IMR-90 (cell line): ENCODE data around the gene CYREN. TPM values are rescaled to one million over a fixed set of nuclear protein-coding genes. Genes with fewer than 3 reads are reported as not detected.

ENCODE experiments used
- ATAC-seq: fragments of 200-7000 bp; cut with Tn5 transposase; 2 replicates; pipeline ENCODE4 v1.9.1; 2020; ENCODE audit warnings: low read depth, mild to moderate bottlenecking, moderate library complexity
- BruUV-seq: library from RNA; stranded (reverse); fragments of 400-500 nt; replicated peaks from 2 replicates; lab custom pipeline; 2021; lab: Mats Ljungman, UMichigan
- CTCF ChIA-PET: fragments of 300-600 bp; formaldehyde crosslinking; extraction: SDS; loops from one replicate; lab custom pipeline; 2021; ENCODE audit warnings: antibody characterized with exemption; lab: Yijun Ruan, JAX
- POLR2A ChIA-PET: fragments of 300-600 bp; sonication (Branson Sonifier 250); formaldehyde crosslinking; loops from one replicate; lab custom pipeline; 2022; ENCODE audit warnings: antibody characterized with exemption; ENCODE audit not compliant: unreplicated experiment; lab: Charles Lee
- DNase-seq: peaks from one replicate; pipeline ENCODE4 v3.0.0; 2013
- H2AFZ ChIP-seq: replicated peaks from 2 replicates; pipeline ENCODE3; 2013; ENCODE audit warnings: low read length, mild to moderate bottlenecking; ENCODE audit not compliant: poor library complexity
- H2AK5ac ChIP-seq: 2 replicates; pipeline ENCODE4 v1.6.1; 2013; ENCODE audit warnings: low read depth, low read length, inconsistent platforms
- H2AK9ac ChIP-seq: replicated peaks from 2 replicates; pipeline ENCODE3; 2013; ENCODE audit warnings: mild to moderate bottlenecking, low read depth, low read length, moderate library complexity; ENCODE audit not compliant: poor library complexity
- H2BK120ac ChIP-seq: 2 replicates; pipeline ENCODE4 v1.6.1; 2013; ENCODE audit warnings: low read depth, low read length, inconsistent platforms
- H2BK15ac ChIP-seq: 3 replicates; pipeline ENCODE4 v1.6.1; 2013; ENCODE audit warnings: low read depth, low read length, inconsistent platforms
- H2BK20ac ChIP-seq: 2 replicates; pipeline ENCODE4 v1.6.1; 2013; ENCODE audit warnings: low read depth, mild to moderate bottlenecking, inconsistent platforms, low read length, moderate library complexity
- H2BK5ac ChIP-seq: 2 replicates; pipeline ENCODE4 v1.6.1; 2013; ENCODE audit warnings: mild to moderate bottlenecking, low read depth, low read length, inconsistent platforms; ENCODE audit not compliant: poor library complexity, severe bottlenecking
- H3K14ac ChIP-seq: replicated peaks from 2 replicates; pipeline ENCODE4 v1.6.1; 2013; ENCODE audit warnings: low read depth, low read length, inconsistent platforms
- H3K18ac ChIP-seq: 2 replicates; pipeline ENCODE4 v1.6.1; 2013; ENCODE audit warnings: low read depth, low read length, control low read depth
- H3K23ac ChIP-seq: 2 replicates; pipeline ENCODE4 v1.6.1; 2013; ENCODE audit warnings: low read depth, low read length, inconsistent platforms
- H3K27ac ChIP-seq: 2 replicates; pipeline ENCODE4 v1.5.1; 2013; ENCODE audit warnings: mild to moderate bottlenecking, control low read depth, low read length; ENCODE audit not compliant: insufficient read depth
- H3K27me3 ChIP-seq: 2 replicates; pipeline ENCODE4 v1.6.1; 2013; ENCODE audit warnings: low read length; ENCODE audit not compliant: control insufficient read depth, insufficient read depth
- H3K36me3 ChIP-seq: 2 replicates; pipeline ENCODE4 v1.6.1; 2013; ENCODE audit warnings: low read length, mixed read lengths; ENCODE audit not compliant: control insufficient read depth, insufficient read depth
- H3K4ac ChIP-seq: 2 replicates; pipeline ENCODE4 v1.6.1; 2013; ENCODE audit warnings: low read depth, low read length, inconsistent platforms
- H3K4me1 ChIP-seq: 2 replicates; pipeline ENCODE4 v1.6.1; 2013; ENCODE audit warnings: low read length, mixed read lengths; ENCODE audit not compliant: control insufficient read depth, insufficient read depth
- H3K4me2 ChIP-seq: 2 replicates; pipeline ENCODE4 v1.6.1; 2013; ENCODE audit warnings: low read depth, mild to moderate bottlenecking, control low read depth, low read length, moderate library complexity
- H3K4me3 ChIP-seq: 2 replicates; pipeline ENCODE4 v1.5.1; 2013; ENCODE audit warnings: low read depth, mild to moderate bottlenecking, control low read depth, low read length, moderate library complexity; ENCODE audit not compliant: insufficient read depth
- H3K56ac ChIP-seq: 2 replicates; pipeline ENCODE4 v1.6.1; 2013; ENCODE audit warnings: low read length, inconsistent platforms; ENCODE audit not compliant: insufficient read depth; ENCODE audit errors: extremely low read depth
- H3K79me1 ChIP-seq, 2 experiments: 2 replicates each; pipeline ENCODE4 v1.6.1; 2013; ENCODE audit warnings: low read length in 2 of 2, inconsistent platforms in 1 of 2, low read depth in 1 of 2
- H3K9ac ChIP-seq: 2 replicates; pipeline ENCODE4 v1.6.1; 2013; ENCODE audit warnings: low read depth, low read length, control low read depth
- H3K9me1 ChIP-seq: 2 replicates; pipeline ENCODE4 v1.6.1; 2013; ENCODE audit warnings: low read length, inconsistent platforms; ENCODE audit not compliant: insufficient read depth
- H3K9me3 ChIP-seq: 2 replicates; pipeline ENCODE4 v1.6.1; 2013; ENCODE audit warnings: low read length; ENCODE audit not compliant: control insufficient read depth, insufficient read depth
- H4K20me1 ChIP-seq: 2 replicates; pipeline ENCODE4 v1.6.1; 2013; ENCODE audit warnings: low read length, inconsistent platforms; ENCODE audit not compliant: insufficient read depth
- H4K5ac ChIP-seq: 2 replicates; pipeline ENCODE4 v1.6.1; 2013; ENCODE audit warnings: mild to moderate bottlenecking, low read depth, low read length, control low read depth
- H4K8ac ChIP-seq, 2 experiments: 2 replicates each; pipeline ENCODE4 v1.6.1; 2013; ENCODE audit warnings: low read depth in 2 of 2, low read length in 2 of 2, control low read depth in 1 of 2, inconsistent platforms in 1 of 2
- H4K91ac ChIP-seq: 2 replicates; pipeline ENCODE4 v1.6.1; 2013; ENCODE audit warnings: low read depth, low read length, inconsistent platforms; ENCODE audit not compliant: insufficient read depth
- CHD1 ChIP-seq: IDR thresholded peaks from 2 replicates; pipeline ENCODE4 v1.6.1; 2012; ENCODE audit warnings: low read depth, low read length, improper control_type of control experiment
- CTCF ChIP-seq: conservative IDR thresholded peaks from 2 replicates; pipeline ENCODE4 v1.5.1; 2012; ENCODE audit warnings: mild to moderate bottlenecking, low read depth, low read length, improper control_type of control experiment
- ELK1 ChIP-seq: fragments of 150-350 bp; IDR thresholded peaks from 2 replicates; pipeline ENCODE4 v1.6.1; 2016; ENCODE audit warnings: low read depth, mild to moderate bottlenecking, low read length, moderate library complexity, borderline replicate concordance
- MAFK ChIP-seq: IDR thresholded peaks from 2 replicates; pipeline ENCODE4 v1.6.1; 2012; ENCODE audit warnings: low read depth, low read length, improper control_type of control experiment
- NFE2L2 ChIP-seq: fragments of 150-350 bp; IDR thresholded peaks from 2 replicates; pipeline ENCODE4 v1.6.1; 2016; ENCODE audit warnings: low read depth, mild to moderate bottlenecking, low read length
- POLR2A ChIP-seq: IDR thresholded peaks from 2 replicates; pipeline ENCODE4 v1.6.1; 2012; ENCODE audit warnings: mild to moderate bottlenecking, low read depth, low read length
- SMC3 ChIP-seq: fragments of 150-350 bp; IDR thresholded peaks from 2 replicates; pipeline ENCODE4 v1.6.1; 2016; ENCODE audit warnings: low read depth, mild to moderate bottlenecking, antibody characterized with exemption, low read length, moderate library complexity
- USF2 ChIP-seq: fragments of 150-350 bp; IDR thresholded peaks from 2 replicates; pipeline ENCODE4 v1.6.1; 2017; ENCODE audit warnings: mild to moderate bottlenecking, antibody characterized with exemption, low read length, low read depth
- WGBS, 2 experiments: methylation state at CpG; one replicate each; pipeline versions ENCODE4 v1.1.5 to v1.1.7; 2013; ENCODE audit warnings: missing lambda C conversion rate in 2 of 2; ENCODE audit not compliant: insufficient read length in 1 of 2; ENCODE audit errors: extremely low coverage in 2 of 2; 5-methylcytosine and 5-hydroxymethylcytosine counted together
- dilution Hi-C: fragments of 300-500 bp; cut with HindIII; formaldehyde crosslinking; loops from one replicate; pipeline ENCODE4 v1.14.3; 2018; ENCODE audit warnings: low sequenced_read_pairs; ENCODE audit not compliant: unreplicated experiment
- in situ Hi-C: fragments of 300-500 bp; cut with MboI; formaldehyde crosslinking; loops from 3 replicates; pipeline ENCODE4 v1.14.3; 2019; ENCODE audit warnings: low sequenced_read_pairs, inconsistent platforms, mixed read lengths
- intact Hi-C: fragments of 100-400 bp; cut with micrococcal nuclease; formaldehyde crosslinking; loops from 2 replicates; pipeline ENCODE4 v1.10.0; 2022
- polyA plus RNA-seq, 3 experiments: library from polyadenylated mRNA; depleted of rRNA; stranded (reverse); fragments of >200 nt; gene quantifications; 2 replicates each; pipeline ENCODE4 v1.2.3, GENCODE V29; 2012; ENCODE audit warnings: low replicate concordance in 1 of 3
- total RNA-seq: library from RNA; depleted of rRNA; stranded (reverse); fragments of >200 nt; gene quantifications from 2 replicates; pipeline ENCODE4 v1.2.3, GENCODE V29; 2012

CYREN gene
- total and polyA plus RNA-seq, 2 of the 4 experiments (the other 2 are of a cell fraction), result 26.5 to 29.2 TPM

- 80% methylated on average over 1 of the region's 4 CpGs; no CpG with 5 or more reads in 1 of the 2 experiments for WGBS, 2 experiments
- Histone ChIP-seq H2AK9ac (no peak overlapping the region), H3K79me1 (peaks cover 0 to 11% of the 10 kb centered on the region in 2 experiments; a peak in 1 of 4 replicates), H3K27me3 (no peaks in the 10 kb centered on the region), H3K4me2 (no peak overlapping the region), H3K36me3 (peaks cover 17% of the 10 kb centered on the region), H3K9me1 (peaks cover 9% of the 10 kb centered on the region), H4K20me1 (no peaks in the 10 kb centered on the region), H2AFZ (no peak overlapping the region), H3K27ac (no peak overlapping the region), H3K4me3 (no peak overlapping the region), H2AK5ac (no peak overlapping the region), H2BK120ac (0 out of 2 replicates have a peak overlapping the region, but pooled peaks have one; percentile 2), H3K56ac (no peak overlapping the region), H2BK5ac (no peak overlapping the region), H3K9me3 (no peaks in the 10 kb centered on the region), H4K91ac (0 out of 2 replicates have a peak overlapping the region, but pooled peaks have one; percentile 26), H4K8ac (no peak overlapping the region), H4K5ac (no peak overlapping the region), H3K4me1 (peaks cover 13% of the 10 kb centered on the region), H3K23ac (no peak overlapping the region), H3K14ac (no peak overlapping the region), H3K18ac (no peak overlapping the region), H3K9ac (no peak overlapping the region), H2BK20ac (0 out of 2 replicates have a peak overlapping the region, but pooled peaks have one; percentile 40), H3K4ac (no peak overlapping the region), H2BK15ac (no peak overlapping the region)
- intact Hi-C loops, result no loop called here
- dilution Hi-C loops, result no loop called here
- ChIA-PET POLR2A (no interaction called here), CTCF (no interaction called here)
- BruUV-seq, result no TSS peak
- TF ChIP-seq NFE2L2 (no peak), ELK1 (no peak), CHD1 (no peak), USF2 (no peak), MAFK (no peak), POLR2A (no peak), CTCF (no peak), SMC3 (no peak)
- in situ Hi-C loops, result no loop called here
- ATAC-seq (no peak), DNase-seq (no peak)
Measured at GRCh38 chr7:135195156-135195555, 24.6 kb upstream of the CYREN start.
